Neural crest cell (in vitro differentiated cells): ENCODE measurements around the gene TBC1D9B. TPM values are rescaled to one million over a fixed set of nuclear protein-coding genes. Genes with fewer than 3 reads are reported as not detected.

Source experiments
- DNase-seq: peaks from one replicate; pipeline ENCODE4 v3.0.0; 2021; ENCODE audit warnings: low read depth, mixed read lengths, low spot score
- H3K27ac Mint-ChIP-seq: one replicate; pipeline ENCODE4 v1.8.0; 2021; ENCODE audit warnings: mild to moderate bottlenecking, mixed read lengths; ENCODE audit not compliant: unreplicated experiment
- H3K27me3 Mint-ChIP-seq: 2 replicates; pipeline ENCODE4 v1.8.0; 2021; ENCODE audit warnings: low read depth, mild to moderate bottlenecking, mixed read lengths
- H3K36me3 Mint-ChIP-seq: 2 replicates; pipeline ENCODE4 v1.8.0; 2021; ENCODE audit warnings: low read depth, mild to moderate bottlenecking, mixed read lengths
- H3K4me1 Mint-ChIP-seq: 2 replicates; pipeline ENCODE4 v1.8.0; 2021; ENCODE audit warnings: mixed read lengths
- H3K4me3 Mint-ChIP-seq: one replicate; pipeline ENCODE4 v1.8.0; 2021; ENCODE audit warnings: mild to moderate bottlenecking, mixed read lengths
- H3K9me3 Mint-ChIP-seq: 2 replicates; pipeline ENCODE4 v1.8.0; 2021; ENCODE audit warnings: mixed read lengths
- total RNA-seq: library from RNA; stranded (reverse); gene quantifications from 2 replicates; pipeline ENCODE4 v1.2.1, GENCODE V29; 2021
- TF ChIP-seq, protein P1 (sequence below): fragments of 200-600 bp; sonication (generic); conservative IDR thresholded peaks from 2 replicates; pipeline ENCODE4 v1.5.0; 2021; ENCODE audit warnings: antibody characterized with exemption, mild to moderate bottlenecking

TBC1D9B gene
- total RNA-seq, 1 donor from 2014 or later = 107 TPM

DNA sequence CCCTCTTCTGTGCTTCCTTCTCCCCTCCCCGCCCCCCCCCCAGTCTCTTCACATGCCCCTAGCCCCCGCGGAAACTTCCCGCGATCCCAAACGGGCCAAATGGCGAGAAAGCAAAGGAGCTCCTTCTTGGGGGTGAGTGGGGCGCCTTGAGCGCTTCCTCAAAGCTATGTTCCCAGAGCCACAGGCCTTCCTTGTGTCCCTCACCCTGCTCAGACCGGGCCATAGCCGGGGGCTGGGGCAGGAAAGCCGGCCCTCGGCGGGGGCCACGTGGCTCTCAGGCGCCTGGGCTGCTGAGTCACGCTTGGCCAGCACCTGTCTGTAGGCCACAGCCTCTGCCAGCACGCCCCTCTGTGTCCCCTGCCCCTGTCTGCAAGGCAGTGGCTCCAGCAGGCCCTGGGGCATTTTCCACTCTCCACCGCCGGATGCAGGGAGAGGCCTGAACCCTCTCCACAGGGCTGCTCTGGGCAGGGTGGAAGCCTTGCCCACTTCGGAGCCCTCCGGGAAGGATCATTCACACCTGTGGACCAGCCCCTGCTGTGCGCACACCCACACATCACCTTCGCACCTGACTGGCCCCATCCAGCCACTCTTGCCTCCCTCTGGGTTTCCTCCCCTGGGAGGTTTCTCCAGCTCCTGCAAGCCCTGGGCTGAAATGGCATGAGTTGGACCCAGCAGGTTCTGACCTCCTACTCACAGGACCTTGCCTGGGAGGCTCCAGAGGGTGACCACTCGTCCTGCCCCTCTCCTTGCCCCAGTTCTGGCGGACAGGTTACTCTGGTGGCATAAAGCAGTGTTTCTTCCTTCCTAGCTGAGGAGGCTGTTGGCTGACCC, 88.2 kb downstream of the TBC1D9B start:
- H3K4me1 Mint-ChIP-seq = peaks cover 40% of the 10 kb centered on the region
- TF ChIP-seq, protein P1, sequence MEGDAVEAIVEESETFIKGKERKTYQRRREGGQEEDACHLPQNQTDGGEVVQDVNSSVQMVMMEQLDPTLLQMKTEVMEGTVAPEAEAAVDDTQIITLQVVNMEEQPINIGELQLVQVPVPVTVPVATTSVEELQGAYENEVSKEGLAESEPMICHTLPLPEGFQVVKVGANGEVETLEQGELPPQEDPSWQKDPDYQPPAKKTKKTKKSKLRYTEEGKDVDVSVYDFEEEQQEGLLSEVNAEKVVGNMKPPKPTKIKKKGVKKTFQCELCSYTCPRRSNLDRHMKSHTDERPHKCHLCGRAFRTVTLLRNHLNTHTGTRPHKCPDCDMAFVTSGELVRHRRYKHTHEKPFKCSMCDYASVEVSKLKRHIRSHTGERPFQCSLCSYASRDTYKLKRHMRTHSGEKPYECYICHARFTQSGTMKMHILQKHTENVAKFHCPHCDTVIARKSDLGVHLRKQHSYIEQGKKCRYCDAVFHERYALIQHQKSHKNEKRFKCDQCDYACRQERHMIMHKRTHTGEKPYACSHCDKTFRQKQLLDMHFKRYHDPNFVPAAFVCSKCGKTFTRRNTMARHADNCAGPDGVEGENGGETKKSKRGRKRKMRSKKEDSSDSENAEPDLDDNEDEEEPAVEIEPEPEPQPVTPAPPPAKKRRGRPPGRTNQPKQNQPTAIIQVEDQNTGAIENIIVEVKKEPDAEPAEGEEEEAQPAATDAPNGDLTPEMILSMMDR = no peak
- peaks cover 12% of the 10 kb centered on the region for H3K27me3 Mint-ChIP-seq
- peak overlapping the region; percentile 85 for H3K4me3 Mint-ChIP-seq
- H3K36me3 Mint-ChIP-seq = peaks cover 6% of the 10 kb centered on the region
- no peak for DNase-seq
- no peaks in the 10 kb centered on the region for H3K9me3 Mint-ChIP-seq
- peak overlapping the region; percentile 86 for H3K27ac Mint-ChIP-seq

DNA sequence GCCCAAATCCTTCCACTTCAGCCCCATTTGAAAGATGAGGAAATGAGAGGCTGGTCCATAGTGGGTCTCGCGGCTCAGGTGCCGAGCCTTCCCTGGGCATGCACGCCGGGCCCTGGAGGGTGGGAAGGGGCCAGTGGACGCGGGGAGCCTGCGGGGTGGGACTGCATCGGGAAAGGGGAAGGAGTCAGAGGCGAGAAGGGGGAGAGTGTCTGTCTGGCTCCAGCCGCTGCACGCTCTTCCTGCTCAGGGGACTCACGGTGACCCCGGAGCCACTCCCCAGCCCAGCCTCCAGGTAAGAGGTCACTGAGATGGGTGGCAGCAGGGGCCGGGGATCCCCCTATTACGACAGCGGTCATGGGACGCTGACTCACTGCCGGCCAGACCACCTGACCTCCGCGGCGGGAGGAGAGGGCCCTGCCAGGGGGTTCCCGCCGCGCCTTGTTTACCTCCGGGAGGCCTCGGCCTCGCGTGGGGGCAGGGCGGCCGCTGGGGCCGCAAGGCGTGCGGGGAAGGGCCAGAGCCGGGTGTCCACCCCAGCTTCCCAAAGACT, 88.9 kb downstream of the TBC1D9B start:
- Mint-ChIP-seq H3K27me3 (peaks cover 12% of the 10 kb centered on the region), H3K4me1 (peaks cover 39% of the 10 kb centered on the region), H3K9me3 (no peaks in the 10 kb centered on the region), H3K36me3 (peaks cover 6% of the 10 kb centered on the region), H3K27ac (no peak overlapping the region), H3K4me3 (peak overlapping the region; percentile 88)
- TF ChIP-seq, protein P1 = no peak
- peak; percentile 48 for DNase-seq

DNA sequence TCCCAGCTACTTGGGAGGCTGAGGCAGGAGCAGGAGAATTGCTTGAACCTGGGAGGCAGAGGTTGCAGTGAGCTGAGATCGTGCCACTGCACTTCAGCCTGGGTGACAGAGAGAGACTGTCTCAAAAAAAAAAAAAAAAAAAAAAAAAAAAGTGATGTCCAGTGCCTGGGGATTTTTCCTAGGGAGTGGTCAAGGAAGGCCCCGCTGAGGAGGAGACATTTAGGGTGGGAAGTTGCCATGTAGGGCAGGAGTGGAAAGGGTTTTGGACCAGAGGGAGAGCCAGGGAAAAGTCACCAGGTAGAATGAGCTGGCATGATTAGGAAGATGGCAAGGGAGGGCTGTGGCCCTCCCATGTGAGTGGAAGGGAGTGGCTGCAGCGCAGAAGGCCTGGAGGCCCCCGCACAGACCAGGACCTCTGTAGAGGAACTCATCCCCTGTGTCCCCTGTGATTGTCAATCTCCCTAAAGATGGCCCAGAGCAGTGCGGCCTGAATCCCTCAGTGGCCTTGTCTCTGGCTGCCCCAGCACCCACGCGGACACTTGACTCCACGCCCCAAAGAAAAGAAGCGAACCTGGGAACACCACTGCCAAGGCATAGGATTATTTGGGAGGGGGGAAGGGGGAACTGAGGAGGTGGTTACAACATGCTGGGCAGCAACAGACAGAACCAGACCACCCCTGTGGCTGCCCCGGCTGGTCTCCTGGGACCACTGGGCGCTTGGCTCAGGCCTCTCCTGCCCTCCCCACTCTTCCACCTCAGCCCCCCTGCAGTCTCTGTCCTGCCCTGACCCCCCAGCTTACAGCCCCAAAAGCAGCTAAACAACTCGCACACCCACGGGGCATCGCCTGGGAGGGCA, 89.6 kb downstream of the TBC1D9B start:
- TF ChIP-seq, protein P1 = no peak
- no peak for DNase-seq
- Mint-ChIP-seq H3K36me3 (peaks cover 6% of the 10 kb centered on the region), H3K27me3 (peaks cover 12% of the 10 kb centered on the region), H3K9me3 (no peaks in the 10 kb centered on the region), H3K4me1 (peaks cover 39% of the 10 kb centered on the region), H3K27ac (peak overlapping the region; percentile 67), H3K4me3 (peak overlapping the region; percentile 88)

DNA sequence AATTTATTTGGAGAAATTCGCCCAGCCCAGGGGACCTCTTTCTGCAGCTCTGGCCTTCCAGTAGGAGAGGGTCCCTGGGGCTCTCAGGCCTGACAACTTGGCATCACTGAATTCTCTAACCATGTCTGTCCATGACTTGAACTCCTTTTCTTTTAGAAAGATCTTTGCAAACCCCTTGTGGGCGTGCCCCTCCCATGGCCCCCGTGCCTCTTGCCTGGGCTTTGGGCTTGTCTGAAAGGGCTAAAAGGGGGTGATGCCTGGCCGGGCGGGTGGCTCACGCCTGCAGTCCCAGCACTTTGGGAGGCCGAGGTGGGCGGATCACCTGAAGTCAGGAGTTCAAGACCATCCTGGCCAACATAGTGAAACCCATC, 90.2 kb downstream of the TBC1D9B start:
- peaks cover 9% of the 10 kb centered on the region for H3K36me3 Mint-ChIP-seq
- H3K4me3 Mint-ChIP-seq = peak overlapping the region; percentile 88
- TF ChIP-seq, protein P1 = no peak
- H3K4me1 Mint-ChIP-seq = peaks cover 32% of the 10 kb centered on the region
- no peak for DNase-seq
- H3K27me3 Mint-ChIP-seq = peaks cover 12% of the 10 kb centered on the region
- no peak overlapping the region for H3K27ac Mint-ChIP-seq
- no peaks in the 10 kb centered on the region for H3K9me3 Mint-ChIP-seq

DNA sequence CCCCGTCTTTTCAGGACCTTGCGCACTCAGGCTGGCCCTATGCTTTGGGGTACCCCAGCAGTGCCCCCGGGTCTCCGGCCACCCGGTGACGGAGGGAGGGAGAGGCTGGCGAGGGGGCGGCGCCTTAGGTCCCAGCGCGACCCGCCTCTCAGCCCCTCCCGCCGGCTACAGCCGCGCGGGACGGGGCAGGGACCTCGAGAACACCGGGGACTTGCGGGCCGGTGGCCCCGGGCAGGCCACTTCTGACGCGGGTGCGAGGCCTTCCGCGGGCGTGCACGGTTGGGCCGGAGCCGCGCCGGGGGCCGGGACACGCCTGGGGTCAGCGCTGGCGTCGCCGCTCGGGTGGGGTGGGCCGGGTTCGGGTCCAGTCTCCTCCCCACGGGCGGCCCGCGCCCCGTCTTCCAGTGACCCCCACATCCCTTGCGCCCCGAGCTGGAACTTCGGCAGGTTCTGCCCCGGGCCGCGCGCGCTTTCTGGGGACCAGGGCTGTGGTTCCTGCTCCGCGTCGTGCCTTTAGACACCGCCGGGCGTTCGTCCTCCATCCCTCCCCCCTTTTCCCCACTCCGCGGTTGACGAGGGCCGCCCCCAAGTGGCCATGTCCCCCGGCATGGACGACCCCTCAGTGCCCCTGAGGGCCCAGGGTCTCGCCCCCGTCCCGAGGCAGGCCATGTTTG, 90.8 kb downstream of the TBC1D9B start:
- Mint-ChIP-seq H3K27ac (no peak overlapping the region), H3K4me1 (peaks cover 27% of the 10 kb centered on the region), H3K4me3 (peak overlapping the region; percentile 88), H3K27me3 (peaks cover 12% of the 10 kb centered on the region), H3K36me3 (peaks cover 9% of the 10 kb centered on the region), H3K9me3 (no peaks in the 10 kb centered on the region)
- TF ChIP-seq, protein P1 = no peak
- DNase-seq = no peak
